ELR (cell line): ENCODE results near the gene FOXK1.

Experiments used
- DNase-seq: peaks from one replicate; pipeline ENCODE4 v3.0.0-alpha.2; 2015; ENCODE audit warnings: low read depth

The FOXK1 gene

DNA sequence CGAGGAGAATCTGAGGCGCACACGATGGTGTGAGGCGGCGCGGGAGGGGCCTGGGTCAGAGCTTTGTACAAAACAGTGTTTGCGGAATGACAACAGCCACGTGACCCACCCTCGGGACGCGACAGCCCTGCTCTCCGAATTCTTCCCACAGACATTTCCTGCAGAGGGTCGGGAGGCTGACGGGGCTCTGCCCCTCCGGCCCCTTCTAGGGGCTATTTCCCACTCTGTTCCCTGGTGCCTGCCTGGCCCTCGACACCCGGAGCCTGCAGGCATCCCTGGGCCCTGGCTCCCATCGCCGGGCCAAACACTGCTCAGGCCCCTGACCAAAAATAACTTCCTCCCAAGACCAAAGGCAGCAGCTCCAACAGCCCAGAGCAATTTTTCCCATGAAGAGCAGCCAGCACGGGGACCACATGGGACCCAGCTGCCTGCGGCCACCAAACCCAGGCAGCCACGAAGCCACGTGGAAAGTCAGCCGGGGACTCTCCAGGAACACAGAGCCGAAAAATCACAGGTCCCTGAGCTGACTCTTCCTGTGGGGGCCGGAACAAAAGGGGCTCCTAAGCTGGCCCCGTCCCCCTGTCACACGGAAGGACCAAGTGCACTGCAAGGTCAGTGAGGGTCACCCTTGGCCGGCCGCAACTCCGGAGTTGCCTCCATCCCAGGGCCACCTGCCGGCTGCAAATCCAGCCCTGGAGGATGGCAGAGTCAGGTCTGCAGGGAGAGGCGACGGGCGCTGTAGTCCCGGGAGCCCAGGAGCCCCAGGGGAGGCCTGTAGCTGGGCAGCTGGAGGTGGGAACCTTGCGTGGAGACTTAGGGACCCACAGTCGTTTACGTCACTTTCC lies 137.7 kb downstream of the FOXK1 start:
- DNase-seq = no peak

DNA sequence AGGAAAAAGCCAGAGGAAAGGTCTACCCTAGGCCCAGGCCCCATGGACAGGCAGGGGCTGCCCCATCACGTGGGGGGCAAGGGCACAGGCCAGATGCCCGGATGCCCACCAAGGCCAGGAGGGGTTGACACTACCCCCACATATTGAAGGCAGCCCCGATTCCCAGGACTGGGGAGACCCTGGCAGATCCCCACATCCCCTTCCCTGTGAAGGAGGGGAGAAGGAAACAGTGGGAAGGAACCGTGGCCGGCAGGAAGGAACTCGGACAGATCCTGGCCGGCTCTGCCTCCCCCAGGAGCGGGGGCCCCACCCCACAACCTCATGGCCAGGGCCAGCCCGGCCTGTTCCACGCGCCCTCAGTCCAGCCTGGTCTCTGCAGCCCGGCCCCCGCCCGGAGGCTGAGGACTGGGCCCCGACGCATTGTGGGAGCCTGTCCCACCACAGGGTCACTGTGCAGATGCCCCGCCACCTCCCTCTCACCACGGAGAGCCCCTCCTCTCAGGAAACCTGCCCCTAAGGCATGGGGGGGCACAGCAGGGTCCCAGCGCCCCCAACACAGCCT lies 138.4 kb downstream of the FOXK1 start:
- no peak for DNase-seq
